GM21447 (cell line): ENCODE results near the gene PNKD.
"Not testable (repeated sequence)": the region's sequence is repeated elsewhere in the genome, so short reads cannot be mapped to it uniquely, and the experiment has no call there.

Source experiments
- ATAC-seq: cut with Tn5 transposase; IDR thresholded peaks from one replicate; pipeline ENCODE4 v1.9.1; 2021; ENCODE audit not compliant: unreplicated experiment

PNKD gene

DNA sequence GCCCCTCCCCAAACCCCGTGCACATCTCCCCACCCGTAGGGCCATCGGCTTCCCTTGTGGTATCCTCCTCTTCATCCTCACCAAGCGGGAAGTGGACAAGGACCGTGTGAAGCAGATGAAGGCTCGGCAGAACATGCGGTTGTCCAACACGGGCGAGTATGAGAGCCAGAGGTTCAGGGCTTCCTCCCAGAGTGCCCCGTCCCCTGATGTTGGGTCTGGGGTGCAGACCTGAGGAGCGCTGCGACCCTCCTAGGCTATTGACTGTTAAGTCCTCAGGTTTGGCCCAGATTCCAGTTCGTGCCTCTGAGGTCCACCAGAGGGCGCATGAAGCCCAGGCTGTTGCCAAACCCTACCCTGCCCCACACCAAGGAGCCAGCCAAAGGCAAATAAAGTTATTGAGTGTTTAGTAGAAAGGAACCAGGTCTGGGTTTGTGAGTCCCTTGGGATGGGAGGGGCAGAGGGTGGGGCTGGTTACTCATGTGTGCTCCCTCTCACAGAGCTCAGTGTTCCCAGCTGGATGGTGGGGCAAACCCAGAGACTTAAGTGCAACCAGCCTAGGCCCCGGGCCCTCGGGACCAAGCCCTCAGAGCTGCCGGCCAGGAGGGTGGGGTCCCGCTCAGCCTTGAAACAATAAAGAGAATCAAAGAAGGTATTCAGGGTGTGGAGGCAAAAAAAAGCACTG, 2.4 kb downstream of the PNKD start:
- no peak for ATAC-seq

DNA sequence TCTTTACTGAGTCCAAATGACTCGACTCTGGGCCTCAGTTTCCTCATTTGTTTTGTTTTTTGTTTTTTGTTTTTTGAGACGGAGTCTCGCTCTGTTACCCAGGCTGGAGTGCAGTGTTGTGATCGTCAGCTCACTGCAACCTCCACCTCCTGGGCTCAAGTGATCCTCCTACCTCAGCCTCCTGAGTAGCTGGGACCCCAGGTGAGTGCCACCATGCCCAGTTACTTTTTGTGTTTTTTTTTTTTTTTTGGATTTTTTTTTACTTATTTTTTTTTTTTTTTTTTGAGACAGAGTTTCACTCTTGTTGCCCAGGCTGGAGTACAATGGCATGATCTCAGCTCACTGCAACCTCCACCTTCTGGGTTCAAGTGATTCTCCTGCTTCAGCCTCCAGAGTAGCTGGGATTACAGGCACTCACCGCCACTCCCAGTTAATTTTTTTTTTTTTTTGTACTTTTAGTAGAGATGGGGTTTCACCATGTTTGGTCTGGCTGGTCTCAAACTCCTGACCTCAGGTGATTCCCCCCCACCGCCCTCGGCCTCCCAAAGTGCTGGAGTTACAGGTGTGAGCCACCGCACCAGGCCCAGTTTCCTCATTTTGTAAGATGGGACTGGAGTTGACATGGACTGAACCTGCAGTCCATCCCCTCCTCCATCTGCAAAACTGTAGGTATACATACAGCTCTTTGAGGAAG, 3.0 kb downstream of the PNKD start:
- not testable (repeated sequence) for ATAC-seq

DNA sequence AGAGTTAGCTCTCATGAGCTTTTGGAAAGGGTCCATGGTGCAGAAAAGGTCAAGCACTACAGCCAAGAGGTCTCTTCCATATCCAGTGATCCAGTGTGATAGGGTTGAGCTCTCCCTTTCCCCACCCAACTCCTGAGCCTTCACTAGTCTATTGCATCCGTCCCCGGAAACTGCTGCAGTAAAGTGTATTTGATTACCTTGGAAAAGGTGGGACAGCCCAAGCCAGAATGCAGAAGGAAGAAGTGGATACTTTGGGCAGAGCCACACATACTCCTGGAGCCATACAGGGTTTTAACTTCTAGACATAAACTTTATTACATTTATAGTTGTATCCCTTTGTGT, 3.6 kb downstream of the PNKD start:
- no peak for ATAC-seq

DNA sequence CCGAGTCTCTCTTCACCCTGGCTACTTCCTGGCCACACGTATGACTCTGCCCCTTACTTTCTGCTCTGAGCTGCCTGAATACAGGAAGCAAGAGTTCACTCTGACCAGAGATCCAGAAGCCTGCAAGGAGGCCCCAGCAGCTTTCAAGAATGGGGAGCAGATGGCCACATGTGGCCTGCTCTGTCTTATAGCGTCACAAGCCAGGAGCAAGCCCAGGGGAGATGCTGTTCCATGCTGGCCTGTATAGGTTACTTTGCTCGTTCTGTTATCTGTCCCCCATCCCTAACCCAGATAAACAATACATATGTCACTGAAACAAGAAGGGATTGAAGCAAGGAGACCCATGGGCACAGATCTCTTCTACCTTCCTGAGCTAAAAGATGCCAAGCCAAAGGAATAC, 4.3 kb downstream of the PNKD start:
- ATAC-seq: no peak

DNA sequence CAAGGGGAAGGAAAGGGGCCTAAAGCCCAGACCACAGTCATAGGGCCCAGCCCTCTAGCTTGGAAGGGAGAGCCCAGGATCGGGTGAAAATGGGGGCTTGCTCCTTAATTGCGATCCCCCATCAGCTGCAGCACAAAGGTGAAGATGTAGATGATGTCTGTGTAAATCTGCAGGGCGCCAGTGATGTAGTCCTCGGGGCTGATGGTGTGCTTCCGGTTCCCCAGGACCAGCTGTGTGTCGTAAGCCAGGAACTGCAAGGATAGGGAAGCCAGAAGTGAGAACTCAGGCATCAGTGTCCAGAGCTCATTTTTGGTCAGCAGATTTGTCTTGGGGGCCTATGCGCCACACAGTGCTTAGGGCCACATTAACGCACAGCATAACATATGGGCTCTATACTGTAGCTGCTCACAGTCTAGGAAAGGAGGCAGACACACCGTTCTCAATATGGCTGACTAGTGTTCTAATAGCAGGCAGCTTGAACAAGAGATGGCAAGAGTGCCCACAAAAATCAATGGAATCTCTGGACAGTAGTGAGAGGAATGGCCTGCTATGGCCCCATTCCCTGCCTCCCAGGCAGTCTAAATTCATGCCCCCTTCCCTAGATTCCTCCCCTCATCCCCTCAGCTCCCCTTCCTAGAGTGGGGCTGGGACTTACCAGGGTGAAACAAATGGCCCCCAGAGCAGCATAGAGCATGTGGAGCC, 5.2 kb downstream of the PNKD start:
- no peak for ATAC-seq

DNA sequence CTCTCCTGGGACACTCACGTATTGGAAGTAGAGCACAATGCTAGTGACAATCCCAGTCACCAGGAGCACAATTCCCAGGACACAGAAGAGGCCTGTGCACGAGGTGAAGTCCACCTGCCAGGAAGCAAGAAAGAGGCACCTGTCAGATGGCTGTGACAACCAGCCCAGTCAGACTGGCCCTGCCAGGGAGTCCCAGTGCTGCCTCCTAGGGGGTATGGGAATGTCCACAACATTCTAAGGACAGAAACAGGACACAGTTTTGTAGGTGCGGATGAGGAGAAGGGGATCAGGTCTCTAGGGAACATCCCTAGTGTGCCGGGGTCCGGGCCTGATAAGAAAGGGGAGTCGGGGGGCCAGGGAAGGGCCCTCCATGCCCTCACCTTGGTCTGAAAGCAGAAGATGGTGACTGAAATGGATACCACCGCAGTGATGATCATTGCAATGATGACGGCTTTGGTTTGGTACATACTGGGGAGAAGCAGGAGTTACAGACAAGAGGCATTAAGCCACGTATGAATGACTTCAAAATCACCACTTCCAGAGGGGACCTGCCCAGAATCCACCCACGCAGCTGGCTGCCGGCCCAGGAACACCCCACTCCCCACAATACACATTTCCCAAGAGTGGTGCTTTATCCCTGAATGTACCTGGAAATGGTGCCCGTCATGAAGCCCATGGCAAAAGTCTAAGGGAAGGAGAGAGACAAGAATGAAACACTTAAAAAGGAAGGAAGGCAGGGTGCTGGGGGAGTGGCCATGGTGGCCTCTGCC, 6.9 kb downstream of the PNKD start:
- no peak for ATAC-seq

DNA sequence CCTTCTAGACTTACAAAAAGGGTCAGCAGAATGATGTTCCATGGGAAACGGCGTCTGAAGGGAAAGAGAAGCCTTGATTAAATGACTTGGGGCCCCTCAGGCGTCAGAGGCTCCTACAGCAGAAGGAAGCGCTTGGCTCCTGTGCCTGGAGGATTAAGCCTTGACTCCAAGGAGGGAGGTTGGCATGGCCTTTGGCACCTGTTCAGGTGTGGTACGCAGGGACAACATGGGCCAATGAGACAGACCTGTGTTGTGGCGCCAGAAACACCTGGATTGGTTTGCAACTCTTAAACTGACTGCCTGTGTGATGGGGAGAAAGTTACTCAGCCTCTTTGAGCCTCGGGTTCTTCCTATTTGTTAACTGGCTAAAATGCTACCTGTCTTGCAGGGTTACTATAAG, 7.6 kb downstream of the PNKD start:
- ATAC-seq: no peak

DNA sequence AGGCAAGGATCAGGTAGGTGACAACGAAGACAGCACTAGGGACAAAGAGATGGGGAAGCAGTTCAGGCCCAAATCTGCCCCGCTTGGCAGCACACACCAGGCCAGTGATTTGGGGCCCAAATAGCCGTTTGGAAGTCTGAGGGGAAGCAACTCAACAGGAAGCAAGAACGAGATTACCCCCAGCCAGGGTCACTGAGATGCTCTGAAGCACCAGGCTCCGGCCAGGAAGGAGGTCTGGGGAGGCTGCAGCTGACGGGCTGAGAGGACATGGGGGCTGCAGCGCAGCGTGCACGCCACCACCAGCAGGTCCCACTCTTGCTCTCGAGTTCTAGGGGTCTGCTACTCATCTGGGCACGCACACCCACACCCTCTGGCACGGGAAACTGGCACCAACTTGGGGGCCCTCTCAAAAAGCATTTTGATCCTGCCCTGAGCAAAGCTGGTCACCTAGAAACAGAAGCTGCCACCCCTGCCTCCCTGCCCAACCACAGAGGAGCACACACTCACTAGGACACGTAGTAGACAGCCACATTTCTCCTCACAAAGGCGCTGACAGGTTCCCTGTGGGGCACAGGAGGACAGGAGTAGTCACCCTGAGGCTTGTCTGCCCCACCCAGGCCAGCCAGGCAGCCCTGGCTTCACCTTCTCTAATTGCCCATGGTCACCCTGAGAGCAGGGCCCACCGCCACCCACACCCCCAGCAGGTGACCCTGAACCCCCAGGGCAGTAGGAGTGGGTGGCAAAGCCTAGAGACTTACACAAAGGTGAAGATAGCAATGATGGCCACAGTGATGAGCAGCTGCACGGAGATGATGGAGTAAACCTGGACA, 8.4 kb downstream of the PNKD start:
- no peak for ATAC-seq

DNA sequence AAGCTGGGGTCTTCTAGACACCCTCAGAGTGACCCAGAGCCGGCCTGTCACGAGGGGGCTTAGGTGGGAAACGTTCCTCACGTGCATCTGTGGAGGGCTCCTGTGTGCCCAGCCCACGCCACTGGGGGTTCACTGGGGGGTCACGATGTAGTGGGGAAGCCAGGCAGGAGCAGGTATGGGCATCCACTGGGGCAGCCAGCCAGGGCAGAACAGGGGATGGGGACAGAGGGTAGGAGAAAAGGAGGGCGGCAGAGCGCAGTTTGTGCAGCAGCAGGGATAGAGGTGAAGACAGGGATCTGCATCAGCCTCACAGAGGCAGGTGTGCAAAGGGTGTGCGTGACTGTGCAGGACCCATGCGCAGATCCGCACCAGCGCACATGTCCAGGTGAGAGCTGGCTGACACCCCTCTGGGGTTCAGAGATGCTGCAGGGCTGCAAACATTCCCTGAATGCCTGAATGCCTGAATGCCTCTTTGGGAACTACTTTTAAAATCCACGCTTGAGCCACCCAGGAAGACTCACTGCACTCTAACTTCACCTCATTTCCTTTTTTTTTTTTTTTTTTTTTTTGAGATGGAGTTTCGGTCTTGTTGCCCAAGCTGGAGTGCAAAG, 10.0 kb downstream of the PNKD start:
- no peak for ATAC-seq

DNA sequence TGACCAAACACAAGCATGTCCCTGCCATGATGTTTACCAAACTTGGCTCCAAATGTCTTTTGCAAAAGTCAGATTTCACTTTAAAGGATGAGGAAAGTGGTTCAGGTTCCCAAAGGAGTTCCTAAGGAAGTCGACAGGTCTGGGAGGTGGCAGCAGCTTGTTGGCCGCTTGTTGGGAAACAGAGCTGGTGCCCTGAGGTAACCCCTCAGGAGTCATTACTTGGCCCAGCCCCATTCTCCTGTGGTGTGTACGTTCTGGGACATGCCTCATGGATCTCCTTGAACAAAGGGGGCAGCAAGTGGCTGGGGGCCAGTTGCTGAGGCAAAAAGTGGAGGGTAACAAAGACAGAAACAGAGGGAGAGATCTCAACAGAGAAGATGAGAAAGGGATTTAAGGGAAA, 11.1 kb downstream of the PNKD start:
- ATAC-seq: no peak

DNA sequence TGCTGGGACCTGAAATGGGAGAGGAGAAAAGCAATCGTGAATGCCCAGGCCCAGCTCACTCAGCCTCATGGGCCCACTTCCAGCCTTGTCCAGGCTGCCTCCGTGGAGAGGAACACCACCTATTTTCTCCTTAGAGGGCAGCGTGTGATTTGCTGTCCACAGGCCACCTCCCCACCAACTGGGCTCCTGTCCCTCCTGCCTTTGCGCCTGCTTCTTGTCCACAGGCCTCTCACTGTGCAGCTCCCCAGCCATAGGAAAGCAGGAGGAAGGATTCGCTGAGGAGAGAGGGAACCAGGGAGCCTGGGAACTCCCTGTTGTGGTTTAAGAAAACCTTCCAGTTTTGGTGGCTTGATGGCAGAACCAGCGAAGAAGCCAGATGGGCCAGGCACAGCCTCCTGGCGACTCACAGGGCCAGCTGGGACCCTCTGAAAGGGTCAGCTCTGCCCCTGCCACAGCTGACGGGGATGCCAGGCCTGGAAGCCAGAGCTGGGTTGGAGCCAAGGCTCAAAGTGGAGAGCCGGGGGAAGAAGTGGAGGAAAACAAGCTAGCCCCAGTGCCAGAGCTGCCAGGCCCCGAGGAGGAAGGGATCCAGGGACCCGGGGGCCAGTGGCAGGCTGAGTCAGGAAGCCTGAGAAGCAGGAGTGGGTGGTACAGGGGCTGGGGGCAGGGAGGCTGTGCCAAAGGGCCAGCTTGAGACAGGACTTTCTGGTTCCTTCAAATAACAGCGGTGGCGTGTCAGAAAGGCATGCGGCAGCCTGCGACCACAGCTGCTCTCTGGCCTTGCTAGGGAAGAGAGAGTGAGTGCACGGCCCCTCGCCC, 12.1 kb downstream of the PNKD start:
- no peak for ATAC-seq

DNA sequence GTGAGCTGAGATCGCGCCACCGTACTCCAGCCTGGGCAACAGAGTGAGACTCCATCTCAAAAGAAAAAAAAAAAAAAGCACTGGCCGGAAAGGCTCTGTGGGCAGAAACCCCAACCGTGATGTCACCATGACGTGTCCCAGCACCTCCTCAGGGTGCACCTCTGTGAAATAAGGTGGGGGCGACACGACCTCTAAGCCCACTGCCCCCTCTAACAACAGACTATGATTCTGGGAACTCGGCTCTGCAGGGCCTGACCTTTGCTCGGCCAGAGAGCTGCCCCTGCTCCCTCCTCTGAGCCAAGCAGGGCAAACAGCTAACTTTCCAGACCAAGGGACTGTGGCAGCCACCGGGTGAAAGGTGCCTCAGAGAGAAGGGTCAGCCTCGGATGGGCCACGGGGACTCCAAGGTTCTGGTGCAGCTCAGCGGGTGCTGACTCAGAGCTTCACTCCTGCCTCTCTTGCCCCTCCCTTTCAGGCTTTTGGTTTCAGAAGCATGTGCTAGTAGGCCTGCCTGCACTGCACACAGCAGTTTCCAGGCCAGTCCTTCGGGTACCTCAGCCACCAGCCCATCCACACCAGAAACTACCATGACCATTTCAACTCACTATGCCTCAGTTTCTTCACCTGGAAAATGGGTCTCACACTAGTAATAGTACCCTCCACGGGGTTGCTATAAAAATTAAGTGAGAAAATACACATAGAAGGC, 13.9 kb downstream of the PNKD start:
- no peak for ATAC-seq

DNA sequence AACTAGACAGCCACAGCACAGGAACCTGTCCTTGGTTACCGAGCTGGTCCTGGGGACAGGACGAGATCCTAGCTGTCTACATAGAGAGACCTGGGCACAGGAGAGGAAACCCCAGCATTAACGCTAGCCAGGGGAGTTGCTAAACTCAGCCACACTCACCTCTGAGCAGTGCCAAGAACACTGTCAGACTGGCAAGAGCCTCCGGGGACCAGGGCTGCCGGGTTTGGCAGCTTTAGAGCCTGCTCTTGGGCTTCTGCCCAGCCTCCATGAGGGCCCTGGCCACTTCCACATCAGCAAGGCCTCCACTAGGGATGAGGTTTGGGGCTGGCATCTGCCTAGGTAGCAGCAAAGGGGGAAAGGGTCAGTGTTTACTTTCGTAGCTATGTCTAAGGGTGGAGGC, 15.3 kb downstream of the PNKD start:
- no peak for ATAC-seq

DNA sequence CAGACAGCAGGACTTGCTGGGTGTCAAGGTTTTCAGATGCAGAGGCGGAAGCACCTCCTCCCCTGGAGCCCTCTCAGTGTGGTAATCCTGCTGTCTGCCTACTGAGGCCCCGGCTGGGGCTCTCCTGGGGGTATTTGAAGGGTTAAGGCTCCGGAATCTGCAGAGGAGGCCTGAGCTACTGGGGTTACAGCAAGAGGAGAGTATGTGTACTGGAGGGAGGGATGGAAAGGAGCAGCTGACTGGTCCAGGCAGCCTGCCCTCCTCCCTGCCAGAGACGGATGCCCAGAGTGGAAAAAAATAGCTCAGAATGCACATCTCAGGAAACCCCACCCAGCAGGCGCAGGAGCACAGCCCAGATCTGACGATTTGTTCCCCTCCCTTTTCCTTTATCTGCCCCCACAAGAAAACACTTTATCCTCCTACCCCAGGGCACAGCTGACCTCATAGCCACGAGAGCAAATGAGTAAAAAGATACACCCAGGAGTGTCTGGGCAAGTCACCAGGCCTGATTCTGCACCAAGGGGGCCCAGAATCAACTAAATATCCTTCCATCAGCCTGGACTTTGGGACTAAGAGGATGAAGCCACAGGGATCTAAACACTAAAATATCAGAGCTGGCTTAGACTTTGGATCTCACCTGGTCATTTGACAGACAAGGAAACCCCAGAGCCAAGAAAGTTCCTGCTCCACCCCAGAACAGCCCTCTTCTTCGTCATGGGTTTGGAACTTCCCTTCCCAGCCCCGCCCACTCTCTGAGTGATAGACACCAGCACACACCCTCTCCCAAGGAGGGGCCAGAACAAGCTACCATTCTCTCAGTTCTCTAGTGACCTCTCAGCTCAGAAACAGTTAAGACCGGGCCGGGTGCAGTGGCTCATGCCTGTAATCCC, 16.5 kb downstream of the PNKD start:
- peak; percentile 72 for ATAC-seq

DNA sequence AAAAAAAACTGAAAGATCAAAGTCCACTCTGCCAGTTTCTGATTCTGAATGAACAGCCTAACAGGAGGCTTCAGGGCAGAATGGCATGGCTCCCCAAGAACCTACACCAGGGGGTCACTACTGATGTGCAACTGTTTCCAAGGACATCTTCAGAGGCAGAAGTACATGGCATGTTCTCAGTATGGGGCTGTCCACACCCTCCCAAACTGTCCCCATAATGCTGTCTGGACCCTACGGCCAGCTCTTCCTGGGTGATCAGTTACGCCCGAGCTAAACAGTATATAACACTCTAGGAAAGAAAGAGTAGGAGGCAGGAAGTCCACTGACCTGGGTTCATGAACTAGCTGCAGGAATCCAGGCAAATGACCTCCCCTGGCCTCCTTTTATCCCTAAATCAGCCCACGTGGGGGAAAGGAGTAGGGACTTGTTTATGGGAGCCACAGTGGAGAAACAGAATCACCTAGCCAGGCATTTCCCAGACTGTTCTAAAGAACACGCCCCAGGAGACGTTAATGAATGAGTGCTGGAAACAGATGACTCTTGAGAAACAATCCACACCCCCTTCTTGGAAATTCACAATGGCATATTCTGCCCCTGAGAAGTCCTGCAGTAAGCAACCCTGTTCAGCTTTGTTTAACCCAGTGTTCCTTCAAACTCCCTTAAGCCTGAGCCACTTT, 19.5 kb downstream of the PNKD start:
- no peak for ATAC-seq

DNA sequence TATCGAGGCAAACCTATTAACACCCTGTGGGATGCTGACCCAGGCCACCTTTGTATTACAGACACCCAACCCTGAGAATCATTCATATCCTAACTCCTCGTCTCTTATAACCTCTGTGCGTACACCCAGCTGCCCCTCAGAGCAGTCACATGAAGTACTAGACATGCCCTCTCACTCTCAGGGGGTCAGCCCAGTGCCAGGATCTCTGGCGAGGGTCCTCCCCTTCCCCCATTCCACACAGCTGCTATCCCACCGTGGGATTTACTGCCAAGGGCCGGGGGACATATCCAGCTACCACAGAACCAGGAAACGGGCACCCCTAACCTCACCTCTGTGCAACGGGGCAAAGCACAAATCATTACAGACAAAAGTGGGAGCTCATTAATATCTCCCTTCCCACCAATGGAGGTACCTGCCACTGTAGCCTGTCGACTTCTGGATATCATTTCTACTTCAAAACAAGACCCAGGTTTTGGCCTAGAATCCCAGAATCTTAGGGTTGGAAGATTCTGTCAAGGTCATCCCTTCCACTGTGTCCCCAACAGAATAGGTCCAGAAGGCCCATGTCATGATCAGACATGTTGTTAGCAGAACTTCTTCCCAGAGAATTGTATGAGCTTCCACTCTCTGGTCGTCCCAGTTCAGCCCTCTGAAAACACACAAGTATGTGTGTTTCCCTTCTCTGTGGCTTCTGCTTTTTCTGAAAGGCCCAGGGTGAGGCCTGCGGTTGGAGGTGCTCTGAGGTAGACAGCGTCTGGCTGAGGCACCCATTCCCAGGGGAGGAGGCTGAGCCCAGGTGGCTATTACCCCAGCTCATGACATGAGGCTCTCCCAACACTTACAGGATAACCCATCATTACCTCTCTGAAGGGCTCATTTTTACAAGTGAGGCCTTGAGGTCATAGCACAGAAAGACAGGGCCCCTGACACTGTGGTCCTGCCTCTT, 20.3 kb downstream of the PNKD start:
- ATAC-seq: peak; percentile 51
